Measurements from ENCODE around the gene RPS6KA5.

Gene RPS6KA5

GRCh38 chr14:91055016-91055415, 5.4 kb downstream of the RPS6KA5 start:
- TF ChIP-seq, protein P1, sequence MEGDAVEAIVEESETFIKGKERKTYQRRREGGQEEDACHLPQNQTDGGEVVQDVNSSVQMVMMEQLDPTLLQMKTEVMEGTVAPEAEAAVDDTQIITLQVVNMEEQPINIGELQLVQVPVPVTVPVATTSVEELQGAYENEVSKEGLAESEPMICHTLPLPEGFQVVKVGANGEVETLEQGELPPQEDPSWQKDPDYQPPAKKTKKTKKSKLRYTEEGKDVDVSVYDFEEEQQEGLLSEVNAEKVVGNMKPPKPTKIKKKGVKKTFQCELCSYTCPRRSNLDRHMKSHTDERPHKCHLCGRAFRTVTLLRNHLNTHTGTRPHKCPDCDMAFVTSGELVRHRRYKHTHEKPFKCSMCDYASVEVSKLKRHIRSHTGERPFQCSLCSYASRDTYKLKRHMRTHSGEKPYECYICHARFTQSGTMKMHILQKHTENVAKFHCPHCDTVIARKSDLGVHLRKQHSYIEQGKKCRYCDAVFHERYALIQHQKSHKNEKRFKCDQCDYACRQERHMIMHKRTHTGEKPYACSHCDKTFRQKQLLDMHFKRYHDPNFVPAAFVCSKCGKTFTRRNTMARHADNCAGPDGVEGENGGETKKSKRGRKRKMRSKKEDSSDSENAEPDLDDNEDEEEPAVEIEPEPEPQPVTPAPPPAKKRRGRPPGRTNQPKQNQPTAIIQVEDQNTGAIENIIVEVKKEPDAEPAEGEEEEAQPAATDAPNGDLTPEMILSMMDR (IDR thresholded peaks at IDR 0.05; ENCODE audit: unreplicated experiment in 3 of 3) = no peak
- Mint-ChIP-seq H3K36me3 (ENCODE audit: low read depth) (no peaks in the 10 kb centered on the region), H3K9me3 (no peaks in the 10 kb centered on the region), H3K4me1 (peaks cover 21% of the 10 kb centered on the region), H3K27me3 (ENCODE audit: low read depth) (no peaks in the 10 kb centered on the region), H3K4me3 (no peak overlapping the region), H3K27ac (no peak overlapping the region)

GRCh38 chr14:91048676-91049075, 11.8 kb downstream of the RPS6KA5 start:
- Mint-ChIP-seq H3K4me1 (peaks cover 13% of the 10 kb centered on the region), H3K27ac (no peak overlapping the region), H3K4me3 (no peak overlapping the region), H3K36me3 (ENCODE audit: low read depth) (no peaks in the 10 kb centered on the region), H3K9me3 (no peaks in the 10 kb centered on the region), H3K27me3 (ENCODE audit: low read depth) (no peaks in the 10 kb centered on the region)
- TF ChIP-seq, protein P1 (IDR thresholded peaks at IDR 0.05; ENCODE audit: unreplicated experiment in 3 of 3) = no peak

DNA sequence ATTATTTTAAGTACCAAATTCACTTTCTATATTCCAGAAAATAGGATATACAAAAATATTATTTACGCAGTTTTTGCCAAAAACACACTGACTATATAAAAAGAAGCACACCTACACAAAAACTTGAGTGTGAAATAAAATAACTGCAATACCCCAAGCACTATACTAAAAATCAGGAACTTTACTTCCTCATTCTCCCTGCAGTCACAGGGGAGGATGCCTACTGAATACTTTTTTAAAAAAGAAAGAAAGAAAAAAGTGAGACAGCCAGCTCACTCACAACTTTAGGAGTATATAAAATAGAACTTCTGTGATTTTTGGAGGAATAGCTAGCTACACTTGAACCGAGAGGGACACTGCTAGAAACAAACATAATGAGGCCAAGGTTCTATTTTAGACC, 12.2 kb downstream of the RPS6KA5 start:
- peaks cover 14% of the 10 kb centered on the region for H3K4me1 Mint-ChIP-seq
- no peak overlapping the region for H3K4me3 Mint-ChIP-seq
- H3K27me3 Mint-ChIP-seq (ENCODE audit: low read depth) = no peaks in the 10 kb centered on the region
- H3K36me3 Mint-ChIP-seq (ENCODE audit: low read depth) = no peaks in the 10 kb centered on the region
- H3K9me3 Mint-ChIP-seq = no peaks in the 10 kb centered on the region
- TF ChIP-seq, protein P1 (IDR thresholded peaks at IDR 0.05; ENCODE audit: unreplicated experiment in 3 of 3) = no peak
- no peak overlapping the region for H3K27ac Mint-ChIP-seq

GRCh38 chr14:91047174-91047753, 13.2 kb downstream of the RPS6KA5 start:
- Mint-ChIP-seq H3K36me3 (ENCODE audit: low read depth) (no peaks in the 10 kb centered on the region), H3K27me3 (ENCODE audit: low read depth) (no peaks in the 10 kb centered on the region), H3K4me3 (no peak overlapping the region), H3K4me1 (peaks cover 22% of the 10 kb centered on the region), H3K9me3 (no peaks in the 10 kb centered on the region), H3K27ac (no peak overlapping the region)
- TF ChIP-seq, protein P1 (IDR thresholded peaks at IDR 0.05; ENCODE audit: unreplicated experiment in 3 of 3) = no peak

DNA sequence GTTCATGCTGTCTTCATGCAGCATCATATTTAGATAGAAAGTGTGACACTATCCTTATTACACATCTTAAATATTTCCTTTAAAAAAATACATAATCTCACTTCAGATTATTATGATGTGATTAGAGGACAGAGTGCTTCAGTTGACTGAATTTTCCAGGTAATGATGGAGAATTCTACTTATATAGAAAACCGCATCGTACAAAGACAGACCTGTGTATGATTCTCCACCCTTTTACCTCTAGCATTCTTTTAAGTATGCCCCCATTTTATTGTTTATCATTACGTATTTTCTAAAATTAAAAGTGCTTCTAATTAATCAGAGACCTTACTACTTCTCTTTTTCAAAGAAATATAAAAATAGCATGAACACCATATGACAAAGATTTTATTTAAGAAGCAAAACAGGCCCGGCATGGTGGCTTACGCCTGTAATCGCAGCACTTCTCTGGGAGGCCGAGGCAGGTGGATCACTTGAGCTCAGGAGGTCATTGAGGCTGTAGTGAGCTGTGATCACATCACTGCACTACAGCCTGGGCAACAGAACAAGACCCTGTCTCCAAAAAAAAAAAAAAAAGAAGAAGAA, 13.9 kb downstream of the RPS6KA5 start:
- Mint-ChIP-seq H3K9me3 (no peaks in the 10 kb centered on the region), H3K27me3 (ENCODE audit: low read depth) (no peaks in the 10 kb centered on the region), H3K27ac (no peak overlapping the region), H3K36me3 (ENCODE audit: low read depth) (no peaks in the 10 kb centered on the region), H3K4me3 (no peak overlapping the region), H3K4me1 (peaks cover 22% of the 10 kb centered on the region)
- TF ChIP-seq, protein P1 (IDR thresholded peaks at IDR 0.05; ENCODE audit: unreplicated experiment in 3 of 3) = no peak

GRCh38 chr14:91041450-91041849, 19.0 kb downstream of the RPS6KA5 start:
- TF ChIP-seq, protein P1 (IDR thresholded peaks at IDR 0.05; ENCODE audit: unreplicated experiment in 3 of 3) = no peak
- Mint-ChIP-seq H3K9me3 (no peaks in the 10 kb centered on the region), H3K27ac (no peak overlapping the region), H3K4me1 (peaks cover 20% of the 10 kb centered on the region), H3K27me3 (ENCODE audit: low read depth) (no peaks in the 10 kb centered on the region), H3K4me3 (no peak overlapping the region), H3K36me3 (ENCODE audit: low read depth) (no peaks in the 10 kb centered on the region)

Data from nephron (organoid).